GM19397 (cell line): ENCODE measurements around the gene TMSB4X.

ENCODE experiments used
- ATAC-seq: cut with Tn5 transposase; IDR thresholded peaks from one replicate; pipeline ENCODE4 v1.9.1; 2021; ENCODE audit warnings: mild to moderate bottlenecking, moderate library complexity; ENCODE audit not compliant: unreplicated experiment

TMSB4X gene

GRCh38 chrX:13022926-13023325 lies 48.0 kb downstream of the TMSB4X start:
- ATAC-seq = no peak

GRCh38 chrX:13023567-13023966 lies 48.7 kb downstream of the TMSB4X start:
- ATAC-seq = no peak

GRCh38 chrX:13023979-13024378 lies 49.1 kb downstream of the TMSB4X start:
- ATAC-seq = no peak

GRCh38 chrX:13024986-13025385 lies 50.1 kb downstream of the TMSB4X start:
- ATAC-seq = no peak
